ENCODE measurements around the gene MEGF8. TPM values are rescaled to one million over a fixed set of nuclear protein-coding genes. Genes with fewer than 3 reads are reported as not detected.

MEGF8 gene
- total and polyA plus RNA-seq, 2 of the 13 experiments (the other 11 are each of a cell fraction or from before 2014, with no cell fraction given): 4.0 to 8.8 TPM

- peak; percentile 47 for TF ChIP-seq FOXC1 (CRISPR knock-in tag; IDR thresholded peaks at IDR 0.05; ENCODE audit: borderline replicate concordance)
- TF ChIP-seq SIN3A (IDR thresholded peaks at IDR 0.05; ENCODE audit: borderline replicate concordance, low read depth, low read length): no peak
- 0 out of 2 replicates have a peak, but pooled peaks have one; percentile 28 for TF ChIP-seq PCBP1 (IDR thresholded peaks at IDR 0.05; ENCODE audit: borderline replicate concordance, low read depth, low read length)
- peak; percentile 44 for TF ChIP-seq NFYB (CRISPR knock-in tag; IDR thresholded peaks at IDR 0.05)
- peak; percentile 81; the same call in 1 of the 2 replicates for TF ChIP-seq KDM2A (CRISPR knock-in tag; IDR thresholded peaks at IDR 0.05; ENCODE audit: borderline replicate concordance, low read depth)
- TF ChIP-seq DMAP1 (CRISPR knock-in tag; IDR thresholded peaks at IDR 0.05): peak; percentile 32; the same call in 1 of the 2 replicates
- peak; percentile 80; the same call in 1 of the 2 replicates for TF ChIP-seq TAF1 (CRISPR knock-in tag; IDR thresholded peaks at IDR 0.05)
- TF ChIP-seq ZFP36L1 (CRISPR knock-in tag; IDR thresholded peaks at IDR 0.05): 0 out of 2 replicates have a peak, but pooled peaks have one; percentile 41
- TF ChIP-seq ZBTB4 (CRISPR knock-in tag; IDR thresholded peaks at IDR 0.05; ENCODE audit: borderline replicate concordance): 0 out of 2 replicates have a peak, but pooled peaks have one; percentile 38
- TF ChIP-seq, protein P1, sequence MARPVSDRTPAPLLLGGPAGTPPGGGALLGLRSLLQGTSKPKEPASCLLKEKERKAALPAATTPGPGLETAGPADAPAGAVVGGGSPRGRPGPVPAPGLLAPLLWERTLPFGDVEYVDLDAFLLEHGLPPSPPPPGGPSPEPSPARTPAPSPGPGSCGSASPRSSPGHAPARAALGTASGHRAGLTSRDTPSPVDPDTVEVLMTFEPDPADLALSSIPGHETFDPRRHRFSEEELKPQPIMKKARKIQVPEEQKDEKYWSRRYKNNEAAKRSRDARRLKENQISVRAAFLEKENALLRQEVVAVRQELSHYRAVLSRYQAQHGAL (CRISPR knock-in tag; IDR thresholded peaks at IDR 0.05; ENCODE audit: not compliant biosample characterization): no peak
- TF ChIP-seq ARNTL (CRISPR knock-in tag; IDR thresholded peaks at IDR 0.05): no peak; the same call in 1 of the 2 replicates
- peak; percentile 73 for TF ChIP-seq SP5 (CRISPR knock-in tag; IDR thresholded peaks at IDR 0.05; ENCODE audit: borderline replicate concordance, low read depth)
- peak; percentile 51; the same call in 1 of the 2 replicates for TF ChIP-seq ZNF747 (CRISPR knock-in tag; IDR thresholded peaks at IDR 0.05; ENCODE audit: borderline replicate concordance)
- peak; percentile 56; the same call in 1 of the 2 replicates for TF ChIP-seq SSRP1 (CRISPR knock-in tag; IDR thresholded peaks at IDR 0.05)
- peak; percentile 70 for TF ChIP-seq POLR2AphosphoS5 (IDR thresholded peaks at IDR 0.05; ENCODE audit: low read depth, low read length)
Measured at GRCh38 chr19:42325308-42325895, at the start of gene MEGF8 (continued).
